ENCODE measurements around the gene MCOLN1.
"Not testable (repeated sequence)": the region's sequence is repeated elsewhere in the genome, so short reads cannot be mapped to it uniquely, and the experiment has no call there.

Gene MCOLN1

DNA sequence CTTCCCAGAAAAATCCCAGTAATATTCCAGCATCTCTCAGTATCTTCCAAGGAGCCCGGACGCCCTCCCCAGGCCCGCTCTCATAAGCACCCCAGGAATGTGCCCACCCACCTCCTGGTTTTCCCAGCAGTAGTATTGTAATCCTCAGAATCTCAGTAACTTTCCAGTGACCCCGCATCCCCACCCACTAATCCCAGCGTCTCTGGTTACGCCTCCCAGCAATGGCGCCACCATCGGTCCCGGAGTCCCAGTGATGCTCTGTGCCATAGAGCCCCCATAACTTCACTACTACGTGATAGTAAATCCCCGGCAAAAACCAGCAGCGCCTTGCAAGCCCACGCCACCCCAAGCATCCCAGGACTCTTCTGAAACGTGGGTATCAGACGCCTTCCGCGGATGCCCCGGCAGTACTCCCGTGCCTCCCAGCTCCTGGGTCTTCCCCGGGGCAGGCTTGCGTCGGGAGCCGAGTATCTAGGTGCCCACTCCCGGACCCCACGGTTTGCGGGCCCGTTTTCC lies 12.2 kb downstream of the MCOLN1 start:
- in situ Hi-C loops (cut with HindIII; ENCODE audit: low pct_ligation_motif_present, low sequenced_read_pairs), result no loop called here
- TF ChIP-seq, protein P1, sequence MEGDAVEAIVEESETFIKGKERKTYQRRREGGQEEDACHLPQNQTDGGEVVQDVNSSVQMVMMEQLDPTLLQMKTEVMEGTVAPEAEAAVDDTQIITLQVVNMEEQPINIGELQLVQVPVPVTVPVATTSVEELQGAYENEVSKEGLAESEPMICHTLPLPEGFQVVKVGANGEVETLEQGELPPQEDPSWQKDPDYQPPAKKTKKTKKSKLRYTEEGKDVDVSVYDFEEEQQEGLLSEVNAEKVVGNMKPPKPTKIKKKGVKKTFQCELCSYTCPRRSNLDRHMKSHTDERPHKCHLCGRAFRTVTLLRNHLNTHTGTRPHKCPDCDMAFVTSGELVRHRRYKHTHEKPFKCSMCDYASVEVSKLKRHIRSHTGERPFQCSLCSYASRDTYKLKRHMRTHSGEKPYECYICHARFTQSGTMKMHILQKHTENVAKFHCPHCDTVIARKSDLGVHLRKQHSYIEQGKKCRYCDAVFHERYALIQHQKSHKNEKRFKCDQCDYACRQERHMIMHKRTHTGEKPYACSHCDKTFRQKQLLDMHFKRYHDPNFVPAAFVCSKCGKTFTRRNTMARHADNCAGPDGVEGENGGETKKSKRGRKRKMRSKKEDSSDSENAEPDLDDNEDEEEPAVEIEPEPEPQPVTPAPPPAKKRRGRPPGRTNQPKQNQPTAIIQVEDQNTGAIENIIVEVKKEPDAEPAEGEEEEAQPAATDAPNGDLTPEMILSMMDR (IDR thresholded peaks at IDR 0.05; ENCODE audit: low read depth, low read length, missing control alignments), result peak; percentile 36
- Histone ChIP-seq H3K27ac (peak overlapping the region; percentile 63), H3K36me3 (replicated peaks) (peaks cover 10% of the 10 kb centered on the region), H3K4me3 (ENCODE audit: low read depth, low read length) (peak overlapping the region; percentile 98), H3K27me3 (replicated peaks) (no peaks in the 10 kb centered on the region)
- DNase-seq, result peak; percentile 78

DNA sequence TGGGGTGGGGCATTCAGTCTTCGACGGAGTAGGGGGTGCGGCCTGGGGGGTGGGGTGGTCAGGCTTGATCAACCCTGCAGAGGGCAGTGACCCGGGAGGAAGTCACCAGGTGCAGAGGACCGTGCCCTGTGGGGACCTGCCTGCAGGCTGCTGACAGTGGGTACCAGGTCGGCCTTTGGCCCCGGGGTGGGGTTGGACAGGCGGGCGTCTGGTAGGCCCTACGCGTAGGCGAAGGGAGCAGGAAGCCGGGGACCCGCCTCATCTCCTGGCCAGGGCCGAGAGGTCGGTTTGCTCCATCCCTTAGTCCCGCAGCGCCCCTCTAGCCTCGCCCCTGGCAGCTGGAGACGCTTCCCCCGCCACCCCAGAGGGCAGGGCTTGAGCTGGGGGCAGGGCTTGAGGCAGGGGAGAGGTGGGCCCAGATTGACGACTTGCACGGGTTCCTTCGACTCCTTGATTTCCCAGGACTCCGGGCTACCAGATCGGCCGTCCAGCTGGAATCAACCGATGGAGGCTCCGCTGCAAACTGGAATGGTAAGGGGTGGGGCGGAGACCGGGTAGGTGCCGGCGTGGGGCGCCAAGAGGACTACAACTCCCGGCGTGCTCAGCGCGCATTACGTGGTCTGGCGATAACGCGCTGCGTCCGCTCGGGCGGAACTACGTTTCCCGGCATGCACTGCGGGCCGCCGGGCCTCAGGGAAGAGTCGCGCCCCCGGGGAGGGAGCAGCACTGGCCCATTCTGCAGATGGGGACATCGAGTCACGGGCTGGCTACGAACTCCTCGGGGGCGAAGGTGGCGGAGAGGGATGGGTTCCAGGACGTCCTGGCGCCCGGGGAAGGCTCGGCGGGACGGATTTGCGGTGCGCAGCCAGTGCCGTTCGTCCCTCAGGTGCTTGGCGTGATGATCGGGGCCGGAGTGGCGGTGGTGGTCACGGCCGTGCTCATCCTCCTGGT lies 12.9 kb downstream of the MCOLN1 start, which contains the start of gene PNPLA6:
Gene PNPLA6 (plus strand): TSS at position 671 of the 951 bp plus-strand sequence. CDS start 72 bp downstream, at position 743.
- peak; percentile 94 for DNase-seq
- TF ChIP-seq, protein P1 (IDR thresholded peaks at IDR 0.05; ENCODE audit: low read depth, low read length, missing control alignments), result no peak
- in situ Hi-C loops (cut with HindIII; ENCODE audit: low pct_ligation_motif_present, low sequenced_read_pairs), result no loop called here
- Histone ChIP-seq H3K36me3 (replicated peaks) (peaks cover 14% of the 10 kb centered on the region), H3K27me3 (replicated peaks) (no peaks in the 10 kb centered on the region), H3K27ac (peak within 1 kb of the TSS; percentile 63), H3K4me3 (ENCODE audit: low read depth, low read length) (peak within 1 kb of the TSS; percentile 98)

DNA sequence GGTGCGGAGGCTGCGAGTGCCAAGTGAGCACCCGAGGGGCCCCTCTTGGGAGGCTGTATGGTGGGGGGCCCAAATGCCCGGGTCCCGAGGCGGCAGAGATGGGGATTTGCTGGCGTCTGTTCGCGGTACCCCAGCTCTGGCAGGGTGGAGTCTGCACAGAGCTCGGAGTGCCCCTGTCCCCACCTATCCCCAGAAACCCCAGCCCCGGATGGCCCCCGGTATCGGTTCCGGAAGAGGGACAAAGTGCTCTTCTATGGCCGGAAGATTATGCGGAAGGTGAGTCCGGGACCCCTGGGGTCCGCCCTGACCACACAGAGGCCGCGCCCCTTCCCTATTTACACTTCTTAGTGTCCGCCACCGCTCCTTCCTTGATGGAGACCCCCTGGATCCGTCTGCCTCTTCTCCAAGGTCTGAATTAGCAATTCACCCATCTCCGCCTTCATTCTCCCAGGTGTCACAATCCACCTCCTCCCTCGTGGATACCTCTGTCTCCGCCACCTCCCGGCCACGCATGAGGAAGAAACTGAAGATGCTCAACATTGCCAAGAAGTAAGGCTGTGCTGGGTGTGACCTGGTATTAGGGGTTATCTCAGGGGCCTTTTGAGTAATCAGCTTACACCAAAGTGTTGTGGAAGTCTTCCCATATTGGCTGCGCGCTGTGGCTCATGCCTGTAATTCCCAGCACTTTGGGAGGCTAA lies 13.7 kb downstream of the MCOLN1 start:
- Histone ChIP-seq H3K4me3 (ENCODE audit: low read depth, low read length) (peak overlapping the region; percentile 98), H3K27me3 (replicated peaks) (no peaks in the 10 kb centered on the region), H3K27ac (no peak overlapping the region), H3K36me3 (replicated peaks) (peaks cover 22% of the 10 kb centered on the region)
- in situ Hi-C loops (cut with HindIII; ENCODE audit: low pct_ligation_motif_present, low sequenced_read_pairs), result no loop called here
- TF ChIP-seq, protein P1 (IDR thresholded peaks at IDR 0.05; ENCODE audit: low read depth, low read length, missing control alignments), result no peak
- DNase-seq, result no peak

DNA sequence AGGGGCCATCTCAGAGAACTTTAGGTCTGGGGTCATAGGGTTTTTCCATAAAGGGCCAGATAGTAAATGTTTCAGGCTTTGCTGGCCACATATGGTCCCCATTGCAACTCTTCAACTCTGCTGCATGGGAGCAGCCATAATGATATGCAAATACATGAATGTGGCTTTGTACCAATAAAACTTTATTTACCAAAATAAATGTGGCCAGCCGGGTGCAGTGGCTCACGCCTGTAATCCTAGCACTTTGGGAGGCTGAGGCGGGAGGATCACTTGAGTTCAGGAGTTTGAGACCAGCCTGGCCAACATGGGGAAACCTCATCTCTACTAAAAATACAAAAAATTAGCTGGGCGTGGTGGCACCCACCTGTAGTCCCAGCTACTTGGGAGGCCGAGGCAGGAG lies 16.6 kb downstream of the MCOLN1 start:
- H3K27me3 ChIP-seq (replicated peaks); H3K4me3 ChIP-seq (ENCODE audit: low read depth, low read length); H3K27ac ChIP-seq; DNase-seq; in situ Hi-C loops (cut with HindIII; ENCODE audit: low pct_ligation_motif_present, low sequenced_read_pairs): not testable (repeated sequence)
- peaks cover 43% of the 10 kb centered on the region for H3K36me3 ChIP-seq (replicated peaks)

DNA sequence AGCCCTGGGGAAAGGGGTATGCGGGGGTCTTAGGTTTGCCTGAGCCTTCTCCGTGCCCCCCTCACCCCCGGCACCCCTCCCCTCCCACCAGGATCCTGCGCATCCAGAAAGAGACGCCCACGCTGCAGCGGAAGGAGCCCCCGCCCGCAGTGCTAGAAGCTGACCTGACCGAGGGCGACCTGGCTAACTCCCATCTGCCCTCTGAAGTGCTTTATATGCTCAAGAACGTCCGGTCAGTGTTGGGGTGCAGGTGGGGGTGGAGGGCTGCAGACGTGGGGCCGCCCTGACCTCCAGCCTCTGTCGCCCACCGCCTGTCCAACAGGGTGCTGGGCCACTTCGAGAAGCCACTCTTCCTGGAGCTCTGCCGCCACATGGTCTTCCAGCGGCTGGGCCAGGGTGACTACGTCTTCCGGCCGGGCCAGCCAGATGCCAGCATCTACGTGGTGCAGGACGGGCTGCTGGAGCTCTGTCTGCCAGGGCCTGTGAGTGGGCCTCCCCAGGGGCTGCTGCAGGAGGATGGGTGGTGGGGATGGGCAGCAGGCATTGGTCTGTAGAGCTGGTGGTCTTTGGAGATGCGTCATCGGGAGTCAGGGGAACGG lies 17.5 kb downstream of the MCOLN1 start:
- TF ChIP-seq, protein P1 (IDR thresholded peaks at IDR 0.05; ENCODE audit: low read depth, low read length, missing control alignments), result no peak
- Histone ChIP-seq H3K4me3 (ENCODE audit: low read depth, low read length) (no peak overlapping the region), H3K27ac (no peak overlapping the region), H3K27me3 (replicated peaks) (no peaks in the 10 kb centered on the region), H3K36me3 (replicated peaks) (peaks cover 48% of the 10 kb centered on the region)
- DNase-seq, result no peak
- in situ Hi-C loops (cut with HindIII; ENCODE audit: low pct_ligation_motif_present, low sequenced_read_pairs), result no loop called here

Data from brain microvascular endothelial cell (primary cell).